NCI-H69 (cell line): ENCODE data around the gene ATRN.
"Not testable (repeated sequence)": the region's sequence is repeated elsewhere in the genome, so short reads cannot be mapped to it uniquely, and the experiment has no call there.

Source experiments
- DNase-seq: peaks from one replicate; lab custom pipeline; 2025; lab: John Stamatoyannopoulos, UW

The ATRN gene

GRCh38 chr20:3470627-3471396 is at the start of gene ATRN:
TSS of gene ATRN (plus strand) at chr20:3471018. CDS start at chr20:3471108, 90 bp downstream.
- peak; percentile 88 for DNase-seq

DNA sequence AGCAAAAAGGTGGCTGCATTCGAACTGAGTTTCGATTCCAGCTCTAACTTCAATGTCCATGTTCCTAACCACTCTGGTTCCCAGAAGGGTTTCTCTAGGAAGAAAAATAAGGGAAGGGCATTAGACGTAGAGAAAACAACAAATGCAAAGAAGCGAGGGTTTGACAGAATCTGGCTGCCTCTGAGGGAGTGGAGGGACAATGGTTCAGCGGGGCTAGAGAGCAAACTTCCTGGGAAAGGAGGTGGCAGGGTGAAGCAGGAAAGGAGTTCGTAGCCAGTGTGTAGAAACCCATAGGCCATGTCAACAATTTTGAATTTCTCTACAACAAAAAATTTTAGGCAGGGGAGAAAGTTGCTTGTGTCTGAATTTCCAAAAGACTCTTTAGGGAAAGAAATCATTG is 48.8 kb upstream of the ATRN start:
- no peak for DNase-seq

GRCh38 chr20:3423126-3423525 is 47.7 kb upstream of the ATRN start:
- no peak for DNase-seq

DNA sequence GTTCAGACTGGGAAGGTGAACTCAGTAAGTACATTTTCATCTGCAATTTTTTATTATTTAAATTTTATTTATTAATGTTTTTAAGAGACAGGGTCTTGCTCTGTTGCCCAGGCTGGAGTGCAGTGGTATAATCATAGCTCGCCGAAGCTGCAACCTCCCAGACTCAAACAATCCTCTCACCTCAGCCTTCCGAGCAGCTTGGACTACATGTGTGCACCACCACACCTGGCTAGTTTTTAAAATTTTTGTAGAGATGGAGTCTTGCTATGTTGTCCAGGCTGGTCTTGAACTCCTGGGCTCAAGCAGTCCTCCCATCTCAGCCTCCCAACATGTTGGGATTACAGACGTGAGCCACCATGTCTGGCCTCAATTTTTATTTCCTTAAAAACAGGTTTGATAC is 44.1 kb upstream of the ATRN start:
- DNase-seq = not testable (repeated sequence)

DNA sequence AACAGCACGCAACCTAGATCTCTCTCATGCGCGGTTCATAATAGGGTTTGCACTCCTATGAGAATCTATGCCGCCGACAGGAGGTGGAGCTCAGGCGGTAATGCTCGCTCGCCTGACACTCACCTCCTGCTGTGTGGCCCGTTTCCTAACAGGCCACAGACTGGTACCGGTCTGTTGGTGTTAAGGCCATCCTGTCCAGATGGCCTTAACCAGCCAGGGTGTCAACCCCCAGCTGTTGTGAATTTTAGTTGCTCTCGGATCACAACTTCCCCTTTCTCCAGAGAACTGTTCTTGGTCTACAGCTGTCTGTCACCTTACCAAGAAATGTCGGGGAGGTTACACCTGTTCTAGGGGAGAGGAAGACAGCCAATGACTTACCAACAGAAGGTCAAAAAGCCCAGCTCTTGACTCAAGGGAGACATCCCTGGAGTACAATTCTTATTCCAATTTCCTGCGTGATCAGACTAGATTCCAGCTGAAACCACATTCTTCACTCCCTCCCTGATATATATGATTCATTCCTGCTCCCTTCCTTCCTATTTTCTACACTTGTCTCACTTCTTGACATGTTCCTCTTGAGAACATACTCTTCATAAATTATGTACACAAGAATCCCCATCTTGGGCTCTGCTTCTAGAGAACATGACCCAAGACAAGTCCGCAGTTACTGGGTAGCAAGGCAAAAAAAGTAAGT is 40.3 kb upstream of the ATRN start:
- no peak for DNase-seq

- DNase-seq = no peak
Observed at GRCh38 chr20:3431109-3431508, 39.7 kb upstream of the ATRN start.

DNA sequence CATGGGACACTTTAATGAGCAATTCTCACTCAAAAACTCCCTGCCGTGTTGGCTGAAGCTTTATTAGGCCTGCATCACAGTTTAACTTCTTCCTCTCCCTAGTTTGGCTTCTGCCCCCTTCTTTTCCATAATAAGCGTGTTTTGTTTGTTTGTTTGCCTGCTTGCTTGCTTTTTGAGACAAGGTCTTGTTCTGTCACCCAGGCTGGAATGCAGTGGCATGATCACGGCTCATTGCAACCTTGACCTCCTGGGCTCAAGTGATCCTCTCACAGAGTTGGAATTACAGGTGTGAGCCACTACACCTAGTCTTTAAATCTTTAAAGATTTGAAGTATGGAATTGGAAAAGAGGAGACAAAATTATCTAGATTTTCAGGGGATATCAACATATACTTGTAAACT is 38.0 kb upstream of the ATRN start:
- DNase-seq = no peak

DNA sequence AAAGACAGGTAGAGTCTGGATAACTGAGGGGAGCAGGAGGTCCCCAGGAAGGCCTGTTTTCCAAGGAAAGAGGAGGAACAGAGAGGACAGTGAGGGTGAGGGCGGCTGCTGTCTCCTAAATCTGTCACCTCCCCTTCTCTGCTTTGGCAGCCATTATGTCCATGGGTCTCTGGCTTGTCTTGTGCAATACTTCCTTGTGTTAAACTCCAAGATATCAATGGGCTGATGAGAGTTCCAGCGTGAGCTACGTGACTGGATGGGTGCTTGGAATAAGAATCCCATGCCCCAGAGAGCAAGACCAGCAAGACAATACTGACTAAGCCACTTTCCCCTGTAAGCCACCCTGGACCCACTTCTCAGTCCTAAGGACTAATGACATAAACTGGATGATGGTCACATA is 37.1 kb upstream of the ATRN start:
- DNase-seq = no peak

GRCh38 chr20:3434232-3434631 is 36.6 kb upstream of the ATRN start:
- no peak for DNase-seq

GRCh38 chr20:3436864-3437574 is 33.8 kb upstream of the ATRN start:
- no peak for DNase-seq

DNA sequence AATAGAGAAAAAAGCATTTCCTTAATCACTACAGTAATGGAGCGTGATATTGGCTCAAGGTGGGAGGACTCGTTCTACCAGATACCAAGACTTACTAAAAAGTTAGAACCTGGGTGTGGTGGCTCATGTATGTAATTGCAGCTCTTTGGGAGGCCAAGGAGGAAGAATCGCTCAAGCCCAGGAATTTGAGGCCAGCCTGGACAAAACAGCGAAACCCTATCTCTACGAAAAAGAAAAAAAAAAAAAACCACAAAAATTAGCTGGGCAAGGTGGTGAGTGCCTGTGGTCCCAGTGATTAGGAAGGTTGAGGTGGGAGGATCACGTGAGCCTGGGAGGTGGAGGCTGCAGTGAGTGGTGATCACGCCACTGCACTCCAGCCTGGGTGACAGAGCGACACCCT is 24.0 kb upstream of the ATRN start:
- DNase-seq = no peak

DNA sequence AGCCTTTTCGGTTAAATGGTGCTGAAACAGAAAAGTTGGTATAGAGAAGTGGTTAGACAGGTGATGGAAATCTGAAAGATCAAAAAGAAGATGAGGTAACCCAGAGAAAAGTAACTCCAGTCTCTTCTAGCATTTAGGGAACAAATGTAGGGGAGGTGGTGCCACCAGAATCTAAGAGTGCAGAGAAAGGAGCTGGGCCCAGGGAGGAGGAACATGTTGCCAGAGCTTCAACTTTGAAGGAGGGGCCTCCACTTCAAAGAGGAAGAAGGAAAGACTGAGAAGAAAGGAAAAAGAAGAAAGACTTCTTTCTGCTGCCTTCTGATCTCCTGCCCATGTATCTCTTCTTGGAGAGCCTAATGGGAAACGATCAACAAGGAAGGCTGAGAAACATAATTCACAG is 23.5 kb upstream of the ATRN start:
- no peak for DNase-seq

GRCh38 chr20:3449319-3449718 is 21.5 kb upstream of the ATRN start:
- DNase-seq = no peak

GRCh38 chr20:3452136-3452535 is 18.7 kb upstream of the ATRN start:
- DNase-seq = no peak

GRCh38 chr20:3452690-3453089 is 18.1 kb upstream of the ATRN start:
- no peak for DNase-seq

DNA sequence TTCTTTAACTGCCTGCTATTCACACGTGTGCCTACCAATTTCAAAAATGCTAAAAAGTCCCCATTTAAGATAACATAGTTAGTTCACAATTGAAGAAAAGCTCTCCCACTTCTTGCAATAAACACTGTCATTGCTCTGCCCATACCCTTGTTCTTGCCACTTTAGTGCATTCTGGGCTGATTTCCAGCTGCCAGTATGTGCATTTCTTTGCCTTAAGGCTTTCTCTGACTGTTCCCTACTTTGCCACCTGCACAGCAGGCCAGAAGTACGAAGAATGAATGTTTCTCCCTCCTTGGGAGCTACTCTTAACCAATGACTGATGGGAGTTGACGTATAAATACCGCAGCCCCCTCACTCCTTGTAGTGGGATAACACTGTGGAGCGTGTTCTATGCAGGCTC is 16.0 kb upstream of the ATRN start:
- no peak for DNase-seq

GRCh38 chr20:3456648-3457047 is 14.2 kb upstream of the ATRN start:
- no peak for DNase-seq

- no peak for DNase-seq
Observed at GRCh38 chr20:3459881-3460307, 10.9 kb upstream of the ATRN start.

DNA sequence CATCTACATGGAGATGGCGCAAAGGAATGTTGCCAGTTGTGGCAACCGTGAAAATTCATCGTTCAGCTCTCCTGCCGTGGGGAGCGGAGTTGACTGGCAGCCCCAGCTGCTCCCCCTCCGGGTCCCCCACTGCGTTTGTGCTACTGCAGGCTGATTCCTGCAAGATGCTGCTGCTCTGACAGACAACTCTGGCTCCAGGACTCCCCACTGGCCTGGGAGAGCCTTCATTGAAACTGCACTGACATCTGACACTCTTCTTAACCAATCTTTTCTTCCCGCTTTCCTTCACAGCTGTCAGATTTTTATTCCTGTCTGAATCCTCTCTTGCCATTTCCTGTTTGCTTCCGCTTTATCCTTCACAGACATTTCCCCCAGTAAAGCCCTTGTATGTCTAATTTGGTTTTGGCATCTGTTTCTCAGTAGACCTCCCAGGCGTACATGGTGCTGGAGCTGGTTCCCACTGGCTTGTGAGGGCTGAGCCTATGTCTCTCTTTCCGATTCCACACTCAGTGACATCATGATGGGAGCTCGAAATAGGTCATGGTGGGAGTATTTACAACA is 9.5 kb upstream of the ATRN start:
- peak; percentile 13 for DNase-seq

DNA sequence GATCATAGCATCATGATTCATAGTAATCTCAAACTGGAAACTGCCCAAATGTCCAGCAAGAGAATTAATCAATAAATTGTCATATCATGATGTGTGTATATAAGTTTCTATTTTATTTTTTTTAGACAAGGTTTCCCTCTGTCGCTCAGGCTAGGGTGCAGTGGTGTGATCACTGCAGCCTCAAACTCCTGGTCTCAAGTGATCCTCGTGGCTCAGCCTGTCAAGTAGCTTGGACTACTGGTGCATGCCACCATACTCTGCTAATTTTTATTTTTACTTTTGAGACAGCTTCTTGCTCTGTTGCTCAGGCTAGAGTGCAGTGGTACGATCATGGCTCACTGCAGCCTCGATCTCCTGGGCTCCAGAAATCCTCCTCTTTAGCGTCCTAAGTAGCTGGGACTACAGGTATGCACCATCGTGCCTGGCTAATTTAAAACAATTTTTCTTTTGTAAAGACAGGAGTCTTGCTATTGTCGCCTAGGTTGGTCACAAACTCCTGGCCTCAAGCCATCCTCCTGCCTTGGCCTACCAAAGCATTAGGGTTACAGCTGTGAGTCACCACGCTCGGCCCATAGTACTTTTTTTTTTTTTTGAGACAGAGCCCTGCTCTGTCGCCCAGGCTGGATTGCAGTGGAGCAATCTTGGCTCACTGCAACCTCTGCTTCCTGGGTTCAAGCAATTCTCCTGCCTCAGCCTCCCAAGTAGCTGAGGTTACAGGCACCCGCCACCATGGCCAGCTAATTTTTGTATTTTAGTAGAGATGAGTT is 8.7 kb upstream of the ATRN start:
- DNase-seq = no peak

- DNase-seq = no peak
Observed at GRCh38 chr20:3464166-3464565, 6.7 kb upstream of the ATRN start.

GRCh38 chr20:3465301-3465700 is 5.5 kb upstream of the ATRN start:
- DNase-seq = no peak
